SK-N-SH treated with all-trans-retinoic acid at 6 μM for 48 hours (cell line): ENCODE measurements around the gene UEVLD.

Experiments used
- ATAC-seq: fragments of 200-7000 bp; cut with Tn5 transposase; 3 replicates; pipeline ENCODE4 v1.9.1; 2020; ENCODE audit warnings: mild to moderate bottlenecking, moderate library complexity
- ARNTL ChIP-seq: fragments of 450-650 bp; formaldehyde crosslinking; IDR thresholded peaks from 2 replicates; pipeline ENCODE4 v1.5.0; 2020; ENCODE audit warnings: low read depth, mild to moderate bottlenecking, moderate library complexity, borderline replicate concordance
- BACH2 ChIP-seq: fragments of 250-450 bp; sonication (Bioruptor Pico); IDR thresholded peaks from 2 replicates; pipeline ENCODE4 v1.9.0; 2021; ENCODE audit warnings: mild to moderate bottlenecking, borderline replicate concordance
- CSDC2 ChIP-seq: fragments of 250-450 bp; sonication (Bioruptor Pico); IDR thresholded peaks from 2 replicates; pipeline ENCODE4 v1.5.0; 2020; ENCODE audit warnings: mild to moderate bottlenecking, moderate library complexity
- ESRRG ChIP-seq: fragments of 250-450 bp; sonication (Bioruptor Pico); IDR thresholded peaks from 2 replicates; pipeline ENCODE4 v1.6.1; 2021; ENCODE audit warnings: mild to moderate bottlenecking
- GLIS3 ChIP-seq: fragments of 250-450 bp; sonication (Bioruptor Pico); IDR thresholded peaks from 2 replicates; pipeline ENCODE4 v1.5.0; 2020; ENCODE audit warnings: mild to moderate bottlenecking, moderate library complexity
- ISL1 ChIP-seq: fragments of 250-450 bp; sonication (Bioruptor Pico); IDR thresholded peaks from 2 replicates; pipeline ENCODE4 v2.1.2; 2022; ENCODE audit warnings: mild to moderate bottlenecking, moderate library complexity
- OSR1 ChIP-seq: fragments of 250-450 bp; sonication (Bioruptor Pico); IDR thresholded peaks from 2 replicates; pipeline ENCODE4 v1.8.0; 2022; ENCODE audit warnings: moderate library complexity, mild to moderate bottlenecking, inconsistent platforms
- PPARA ChIP-seq: fragments of 250-450 bp; sonication (Bioruptor Pico); IDR thresholded peaks from 2 replicates; pipeline ENCODE4 v1.5.0; 2020; ENCODE audit warnings: mild to moderate bottlenecking, borderline replicate concordance
- RARB ChIP-seq: fragments of 250-450 bp; sonication (Bioruptor Pico); IDR thresholded peaks from 2 replicates; pipeline ENCODE4 v1.8.0; 2021; ENCODE audit warnings: mild to moderate bottlenecking, moderate library complexity
- SNAI2 ChIP-seq: fragments of 250-450 bp; sonication (Bioruptor Pico); IDR thresholded peaks from 2 replicates; pipeline ENCODE4 v1.5.0; 2020; ENCODE audit warnings: mild to moderate bottlenecking, moderate library complexity
- TCF4 ChIP-seq: fragments of 250-450 bp; sonication (Bioruptor Pico); IDR thresholded peaks from 2 replicates; pipeline ENCODE4 v1.8.0; 2021; ENCODE audit warnings: mild to moderate bottlenecking, moderate library complexity, borderline replicate concordance
- TOX ChIP-seq: fragments of 250-450 bp; sonication (Bioruptor Pico); IDR thresholded peaks from 2 replicates; pipeline ENCODE4 v1.8.0; 2021; ENCODE audit warnings: mild to moderate bottlenecking, moderate library complexity, borderline replicate concordance
- ZFP3 ChIP-seq: fragments of 250-450 bp; sonication (Bioruptor Pico); IDR thresholded peaks from 2 replicates; pipeline ENCODE4 v1.5.0; 2020; ENCODE audit warnings: mild to moderate bottlenecking, moderate library complexity
- ZFP30 ChIP-seq: fragments of 450-650 bp; formaldehyde crosslinking; IDR thresholded peaks from 2 replicates; pipeline ENCODE4 v1.5.0; 2022; ENCODE audit warnings: mild to moderate bottlenecking, moderate library complexity
- ZNF565 ChIP-seq: fragments of 450-650 bp; formaldehyde crosslinking; conservative IDR thresholded peaks from 2 replicates; pipeline ENCODE4 v1.5.0; 2020; ENCODE audit warnings: low read depth, mild to moderate bottlenecking, moderate library complexity
- ZNF70 ChIP-seq: fragments of 450-650 bp; formaldehyde crosslinking; IDR thresholded peaks from 2 replicates; pipeline ENCODE4 v1.5.0; 2020; ENCODE audit warnings: mild to moderate bottlenecking, moderate library complexity
- ZNF8 ChIP-seq: fragments of 450-650 bp; formaldehyde crosslinking; IDR thresholded peaks from 2 replicates; pipeline ENCODE4 v1.5.0; 2020; ENCODE audit warnings: mild to moderate bottlenecking, moderate library complexity
- TF ChIP-seq, protein P1 (sequence below): fragments of 250-450 bp; sonication (Bioruptor Pico); IDR thresholded peaks from 2 replicates; pipeline ENCODE4 v1.5.0; 2020; ENCODE audit warnings: mild to moderate bottlenecking, moderate library complexity
- TF ChIP-seq, protein P2 (sequence below): fragments of 250-450 bp; sonication (Bioruptor Pico); IDR thresholded peaks from 2 replicates; pipeline ENCODE4 v1.5.1; 2021; ENCODE audit warnings: mild to moderate bottlenecking, moderate library complexity
- TF ChIP-seq, protein P3 (sequence below): fragments of 250-450 bp; sonication (Bioruptor Pico); IDR thresholded peaks from 2 replicates; pipeline ENCODE4 v1.8.0; 2021; ENCODE audit warnings: low read depth, mild to moderate bottlenecking, moderate library complexity, borderline replicate concordance
- TF ChIP-seq, protein P4 (sequence below): fragments of 250-450 bp; sonication (Bioruptor Pico); IDR thresholded peaks from 2 replicates; pipeline ENCODE4 v1.8.0; 2020; ENCODE audit warnings: mild to moderate bottlenecking, moderate library complexity, borderline replicate concordance
- TF ChIP-seq, protein P5 (sequence below): fragments of 250-450 bp; sonication (Bioruptor Pico); IDR thresholded peaks from 2 replicates; pipeline ENCODE4 v1.5.1; 2020; ENCODE audit warnings: low read depth, mild to moderate bottlenecking, moderate library complexity

The UEVLD gene

DNA sequence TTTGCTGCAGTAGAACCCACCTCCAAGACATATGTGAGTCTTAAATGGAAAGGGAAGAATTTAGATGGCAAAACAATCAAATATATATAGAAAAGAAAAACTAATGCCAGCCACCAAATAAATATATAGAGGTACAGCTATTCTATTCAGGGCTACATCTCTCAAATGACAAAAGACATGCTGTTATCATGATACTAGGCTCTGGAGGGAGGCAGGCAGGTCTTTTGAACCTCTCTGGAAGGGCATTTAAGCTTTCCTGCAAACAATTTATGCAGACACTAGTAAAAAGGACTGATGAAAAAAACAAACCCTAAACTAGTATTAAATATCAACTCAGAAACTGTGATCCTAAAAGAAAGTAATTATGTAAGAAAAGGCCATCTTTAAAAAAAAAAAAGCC is 24.4 kb downstream of the UEVLD start:
- TF ChIP-seq, protein P1, sequence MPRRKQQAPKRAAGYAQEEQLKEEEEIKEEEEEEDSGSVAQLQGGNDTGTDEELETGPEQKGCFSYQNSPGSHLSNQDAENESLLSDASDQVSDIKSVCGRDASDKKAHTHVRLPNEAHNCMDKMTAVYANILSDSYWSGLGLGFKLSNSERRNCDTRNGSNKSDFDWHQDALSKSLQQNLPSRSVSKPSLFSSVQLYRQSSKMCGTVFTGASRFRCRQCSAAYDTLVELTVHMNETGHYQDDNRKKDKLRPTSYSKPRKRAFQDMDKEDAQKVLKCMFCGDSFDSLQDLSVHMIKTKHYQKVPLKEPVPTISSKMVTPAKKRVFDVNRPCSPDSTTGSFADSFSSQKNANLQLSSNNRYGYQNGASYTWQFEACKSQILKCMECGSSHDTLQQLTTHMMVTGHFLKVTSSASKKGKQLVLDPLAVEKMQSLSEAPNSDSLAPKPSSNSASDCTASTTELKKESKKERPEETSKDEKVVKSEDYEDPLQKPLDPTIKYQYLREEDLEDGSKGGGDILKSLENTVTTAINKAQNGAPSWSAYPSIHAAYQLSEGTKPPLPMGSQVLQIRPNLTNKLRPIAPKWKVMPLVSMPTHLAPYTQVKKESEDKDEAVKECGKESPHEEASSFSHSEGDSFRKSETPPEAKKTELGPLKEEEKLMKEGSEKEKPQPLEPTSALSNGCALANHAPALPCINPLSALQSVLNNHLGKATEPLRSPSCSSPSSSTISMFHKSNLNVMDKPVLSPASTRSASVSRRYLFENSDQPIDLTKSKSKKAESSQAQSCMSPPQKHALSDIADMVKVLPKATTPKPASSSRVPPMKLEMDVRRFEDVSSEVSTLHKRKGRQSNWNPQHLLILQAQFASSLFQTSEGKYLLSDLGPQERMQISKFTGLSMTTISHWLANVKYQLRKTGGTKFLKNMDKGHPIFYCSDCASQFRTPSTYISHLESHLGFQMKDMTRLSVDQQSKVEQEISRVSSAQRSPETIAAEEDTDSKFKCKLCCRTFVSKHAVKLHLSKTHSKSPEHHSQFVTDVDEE (CRISPR knock-in tag) = no peak
- no peak for TF ChIP-seq ZNF565
- TF ChIP-seq, protein P2, sequence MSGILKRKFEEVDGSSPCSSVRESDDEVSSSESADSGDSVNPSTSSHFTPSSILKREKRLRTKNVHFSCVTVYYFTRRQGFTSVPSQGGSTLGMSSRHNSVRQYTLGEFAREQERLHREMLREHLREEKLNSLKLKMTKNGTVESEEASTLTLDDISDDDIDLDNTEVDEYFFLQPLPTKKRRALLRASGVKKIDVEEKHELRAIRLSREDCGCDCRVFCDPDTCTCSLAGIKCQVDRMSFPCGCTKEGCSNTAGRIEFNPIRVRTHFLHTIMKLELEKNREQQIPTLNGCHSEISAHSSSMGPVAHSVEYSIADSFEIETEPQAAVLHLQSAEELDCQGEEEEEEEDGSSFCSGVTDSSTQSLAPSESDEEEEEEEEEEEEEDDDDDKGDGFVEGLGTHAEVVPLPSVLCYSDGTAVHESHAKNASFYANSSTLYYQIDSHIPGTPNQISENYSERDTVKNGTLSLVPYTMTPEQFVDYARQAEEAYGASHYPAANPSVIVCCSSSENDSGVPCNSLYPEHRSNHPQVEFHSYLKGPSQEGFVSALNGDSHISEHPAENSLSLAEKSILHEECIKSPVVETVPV (CRISPR knock-in tag) = no peak
- no peak for TF ChIP-seq OSR1
- no peak for TF ChIP-seq ARNTL (CRISPR knock-in tag)
- TF ChIP-seq ESRRG = no peak
- TF ChIP-seq ZFP30 (CRISPR knock-in tag) = no peak
- no peak for TF ChIP-seq ZNF8 (CRISPR knock-in tag)
- TF ChIP-seq, protein P3, sequence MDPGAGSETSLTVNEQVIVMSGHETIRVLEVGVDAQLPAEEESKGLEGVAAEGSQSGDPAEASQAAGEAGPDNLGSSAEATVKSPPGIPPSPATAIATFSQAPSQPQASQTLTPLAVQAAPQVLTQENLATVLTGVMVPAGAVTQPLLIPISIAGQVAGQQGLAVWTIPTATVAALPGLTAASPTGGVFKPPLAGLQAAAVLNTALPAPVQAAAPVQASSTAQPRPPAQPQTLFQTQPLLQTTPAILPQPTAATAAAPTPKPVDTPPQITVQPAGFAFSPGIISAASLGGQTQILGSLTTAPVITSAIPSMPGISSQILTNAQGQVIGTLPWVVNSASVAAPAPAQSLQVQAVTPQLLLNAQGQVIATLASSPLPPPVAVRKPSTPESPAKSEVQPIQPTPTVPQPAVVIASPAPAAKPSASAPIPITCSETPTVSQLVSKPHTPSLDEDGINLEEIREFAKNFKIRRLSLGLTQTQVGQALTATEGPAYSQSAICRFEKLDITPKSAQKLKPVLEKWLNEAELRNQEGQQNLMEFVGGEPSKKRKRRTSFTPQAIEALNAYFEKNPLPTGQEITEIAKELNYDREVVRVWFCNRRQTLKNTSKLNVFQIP = no peak
- TF ChIP-seq PPARA = no peak
- no peak for TF ChIP-seq ZNF70 (CRISPR knock-in tag)
- TF ChIP-seq TOX = no peak
- TF ChIP-seq ISL1 (CRISPR knock-in tag) = no peak
- TF ChIP-seq ZFP3 (CRISPR knock-in tag) = no peak
- TF ChIP-seq, protein P4, sequence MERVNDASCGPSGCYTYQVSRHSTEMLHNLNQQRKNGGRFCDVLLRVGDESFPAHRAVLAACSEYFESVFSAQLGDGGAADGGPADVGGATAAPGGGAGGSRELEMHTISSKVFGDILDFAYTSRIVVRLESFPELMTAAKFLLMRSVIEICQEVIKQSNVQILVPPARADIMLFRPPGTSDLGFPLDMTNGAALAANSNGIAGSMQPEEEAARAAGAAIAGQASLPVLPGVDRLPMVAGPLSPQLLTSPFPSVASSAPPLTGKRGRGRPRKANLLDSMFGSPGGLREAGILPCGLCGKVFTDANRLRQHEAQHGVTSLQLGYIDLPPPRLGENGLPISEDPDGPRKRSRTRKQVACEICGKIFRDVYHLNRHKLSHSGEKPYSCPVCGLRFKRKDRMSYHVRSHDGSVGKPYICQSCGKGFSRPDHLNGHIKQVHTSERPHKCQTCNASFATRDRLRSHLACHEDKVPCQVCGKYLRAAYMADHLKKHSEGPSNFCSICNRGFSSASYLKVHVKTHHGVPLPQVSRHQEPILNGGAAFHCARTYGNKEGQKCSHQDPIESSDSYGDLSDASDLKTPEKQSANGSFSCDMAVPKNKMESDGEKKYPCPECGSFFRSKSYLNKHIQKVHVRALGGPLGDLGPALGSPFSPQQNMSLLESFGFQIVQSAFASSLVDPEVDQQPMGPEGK (CRISPR knock-in tag) = no peak
- no peak for TF ChIP-seq BACH2 (CRISPR knock-in tag)
- no peak for TF ChIP-seq SNAI2 (CRISPR knock-in tag)
- no peak for TF ChIP-seq TCF4 (CRISPR knock-in tag)
- TF ChIP-seq RARB (CRISPR knock-in tag) = no peak
- TF ChIP-seq, protein P5, sequence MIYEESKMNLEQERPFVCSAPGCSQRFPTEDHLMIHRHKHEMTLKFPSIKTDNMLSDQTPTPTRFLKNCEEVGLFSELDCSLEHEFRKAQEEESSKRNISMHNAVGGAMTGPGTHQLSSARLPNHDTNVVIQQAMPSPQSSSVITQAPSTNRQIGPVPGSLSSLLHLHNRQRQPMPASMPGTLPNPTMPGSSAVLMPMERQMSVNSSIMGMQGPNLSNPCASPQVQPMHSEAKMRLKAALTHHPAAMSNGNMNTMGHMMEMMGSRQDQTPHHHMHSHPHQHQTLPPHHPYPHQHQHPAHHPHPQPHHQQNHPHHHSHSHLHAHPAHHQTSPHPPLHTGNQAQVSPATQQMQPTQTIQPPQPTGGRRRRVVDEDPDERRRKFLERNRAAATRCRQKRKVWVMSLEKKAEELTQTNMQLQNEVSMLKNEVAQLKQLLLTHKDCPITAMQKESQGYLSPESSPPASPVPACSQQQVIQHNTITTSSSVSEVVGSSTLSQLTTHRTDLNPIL (CRISPR knock-in tag) = no peak
- no peak for ATAC-seq

DNA sequence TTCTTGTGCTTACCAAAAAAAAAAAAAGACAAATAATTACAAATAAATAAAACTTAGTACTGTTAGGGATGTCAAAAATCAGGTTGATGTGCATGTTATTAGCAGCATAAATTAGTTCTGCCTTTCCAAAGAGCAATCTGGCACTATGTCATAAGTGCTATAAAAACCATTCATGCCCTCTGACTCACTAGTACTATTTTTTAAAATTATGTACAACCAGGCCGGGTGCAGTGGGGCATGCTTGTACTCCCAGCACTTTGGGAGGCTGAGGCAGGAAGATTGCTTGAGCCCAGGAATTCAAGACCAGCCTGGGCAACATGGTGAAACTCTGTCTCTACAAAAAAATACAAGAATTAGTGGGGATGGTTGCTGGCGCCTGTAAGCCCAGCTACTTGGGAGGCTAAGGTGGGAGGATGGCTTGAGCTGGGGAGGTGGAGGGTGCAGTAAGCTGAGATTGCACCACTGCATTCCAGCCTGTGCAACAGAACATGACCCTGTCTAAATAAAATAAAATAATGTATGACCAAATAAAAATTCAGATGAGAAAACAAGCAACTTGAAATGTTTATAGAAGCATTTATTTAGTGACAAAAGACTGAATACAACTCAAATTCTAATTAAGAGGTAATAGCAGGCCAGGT is 25.3 kb downstream of the UEVLD start:
- TF ChIP-seq, protein P5 (CRISPR knock-in tag) = no peak
- no peak for TF ChIP-seq CSDC2
- no peak for TF ChIP-seq SNAI2 (CRISPR knock-in tag)
- no peak for TF ChIP-seq ZFP30 (CRISPR knock-in tag)
- no peak for TF ChIP-seq ISL1 (CRISPR knock-in tag)
- TF ChIP-seq ARNTL (CRISPR knock-in tag) = no peak
- TF ChIP-seq TOX = no peak
- TF ChIP-seq ZFP3 (CRISPR knock-in tag) = no peak
- TF ChIP-seq, protein P2 (CRISPR knock-in tag) = no peak
- TF ChIP-seq PPARA = no peak
- TF ChIP-seq GLIS3 (CRISPR knock-in tag) = no peak
- TF ChIP-seq BACH2 (CRISPR knock-in tag) = no peak
- no peak for TF ChIP-seq TCF4 (CRISPR knock-in tag)
- no peak for TF ChIP-seq ZNF8 (CRISPR knock-in tag)
- TF ChIP-seq ESRRG = no peak
- no peak for TF ChIP-seq OSR1
- TF ChIP-seq, all 23 proteins: peak for 0
- ATAC-seq = no peak
